Left kidney (tissue), 2 donors: ENCODE data around the gene CHRNE. TPM values are rescaled to one million over a fixed set of nuclear protein-coding genes. Genes with fewer than 3 reads are reported as not detected.
"Not testable (repeated sequence)": the region's sequence is repeated elsewhere in the genome, so short reads cannot be mapped to it uniquely, and the experiment has no call there.

Source experiments
- DNase-seq: peaks from one replicate; pipeline ENCODE4 v3.0.0-alpha.2; 2013
- polyA plus RNA-seq: library from polyadenylated mRNA; unstranded; fragments of 120-200 nt; gene quantifications from one replicate; pipeline ENCODE4 v1.2.1, GENCODE V29; 2013; ENCODE audit not compliant: insufficient read length

CHRNE gene
- polyA plus RNA-seq, 1 donor, result 1.2 TPM

GRCh38 chr17:4887581-4887980 is 15.3 kb downstream of the CHRNE start:
- DNase-seq, result no peak

- no peak for DNase-seq
These were observed 16.1 kb downstream of the CHRNE start for GRCh38 chr17:4886830-4887229.

- no peak for DNase-seq
These were observed 18.4 kb downstream of the CHRNE start for GRCh38 chr17:4884489-4884888.

- DNase-seq, result no peak
These were observed 20.9 kb downstream of the CHRNE start for GRCh38 chr17:4881761-4882555.

GRCh38 chr17:4880857-4881256 is 22.0 kb downstream of the CHRNE start:
- DNase-seq, result no peak

GRCh38 chr17:4879601-4880000 is 23.3 kb downstream of the CHRNE start:
- no peak for DNase-seq

- DNase-seq, result no peak
These were observed 25.8 kb downstream of the CHRNE start for GRCh38 chr17:4877089-4877488.

- no peak for DNase-seq
These were observed 30.1 kb downstream of the CHRNE start for GRCh38 chr17:4872786-4873185.

GRCh38 chr17:4870855-4871254 is 32.0 kb downstream of the CHRNE start:
- no peak for DNase-seq

- DNase-seq, result not testable (repeated sequence)
These were observed 33.6 kb downstream of the CHRNE start for GRCh38 chr17:4869058-4869998.

GRCh38 chr17:4867535-4867934 is 35.4 kb downstream of the CHRNE start:
- DNase-seq, result not testable (repeated sequence)

GRCh38 chr17:4863321-4863720 is 39.6 kb downstream of the CHRNE start:
- DNase-seq, result no peak

GRCh38 chr17:4862720-4863119 is 40.2 kb downstream of the CHRNE start:
- DNase-seq, result no peak

- DNase-seq, result no peak
These were observed 41.8 kb downstream of the CHRNE start for GRCh38 chr17:4861052-4861451.

- DNase-seq, result no peak
These were observed 42.2 kb downstream of the CHRNE start for GRCh38 chr17:4860651-4861050.

- DNase-seq, result no peak
These were observed 42.9 kb downstream of the CHRNE start for GRCh38 chr17:4859816-4860625.

- no peak for DNase-seq
These were observed 44.0 kb downstream of the CHRNE start for GRCh38 chr17:4858882-4859260.

- DNase-seq, result no peak
These were observed 44.6 kb downstream of the CHRNE start for GRCh38 chr17:4858068-4858881.

- not testable (repeated sequence) for DNase-seq
These were observed 45.6 kb downstream of the CHRNE start for GRCh38 chr17:4857347-4857746.

- no peak for DNase-seq
These were observed 46.0 kb downstream of the CHRNE start for GRCh38 chr17:4856937-4857314.

GRCh38 chr17:4856271-4856936 is 46.5 kb downstream of the CHRNE start:
- DNase-seq, result no peak
